ENCODE results near the gene BCL2. TPM values are rescaled to one million over a fixed set of nuclear protein-coding genes. Genes with fewer than 3 reads are reported as not detected.
"Not testable (repeated sequence)": the region's sequence is repeated elsewhere in the genome, so short reads cannot be mapped to it uniquely, and the experiment has no call there.

BCL2 gene
- total RNA-seq, 4 donors from 2014 or later: 16.2 to 54.5 (median 20.7) TPM

GRCh38 chr18:63195326-63196159, 124.0 kb downstream of the BCL2 start:
- Histone ChIP-seq H3K4me3 (no peak overlapping the region), H3K27me3 (no peaks in the 10 kb centered on the region), H3K4me1 (peaks cover 0 to 13% (median 4%) of the 10 kb centered on the region in 4 donors), H3K9me3 (no peaks in the 10 kb centered on the region), H3K27ac (peak overlapping the region in 2 of 4 donors; percentile 25 to 63), H3K36me3 (no peaks in the 10 kb centered on the region)
- no peak for TF ChIP-seq CTCF (IDR thresholded peaks at IDR 0.05)
- no peak for TF ChIP-seq POLR2A (IDR thresholded peaks at IDR 0.05)
- no peak for DNase-seq

GRCh38 chr18:63192885-63193349, 126.7 kb downstream of the BCL2 start:
- H3K9me3 ChIP-seq: no peaks in the 10 kb centered on the region
- H3K27me3 ChIP-seq: no peaks in the 10 kb centered on the region
- no peak for DNase-seq
- H3K4me1 ChIP-seq: peaks cover 0 to 13% (median 3%) of the 10 kb centered on the region in 4 donors
- no peak overlapping the region for H3K27ac ChIP-seq
- TF ChIP-seq CTCF (IDR thresholded peaks at IDR 0.05) (no peak), POLR2A (IDR thresholded peaks at IDR 0.05) (no peak)
- H3K4me3 ChIP-seq: no peak overlapping the region
- no peaks in the 10 kb centered on the region for H3K36me3 ChIP-seq

- DNase-seq: no peak
- peaks cover 0 to 9% (median 2%) of the 10 kb centered on the region in 4 donors for H3K4me1 ChIP-seq
- H3K27ac ChIP-seq: no peak overlapping the region
- no peaks in the 10 kb centered on the region for H3K9me3 ChIP-seq
- H3K27me3 ChIP-seq: no peaks in the 10 kb centered on the region
- no peaks in the 10 kb centered on the region for H3K36me3 ChIP-seq
- no peak for TF ChIP-seq CTCF (IDR thresholded peaks at IDR 0.05)
- no peak for TF ChIP-seq POLR2A (IDR thresholded peaks at IDR 0.05)
- H3K4me3 ChIP-seq: no peak overlapping the region
These were observed 127.3 kb downstream of the BCL2 start for GRCh38 chr18:63192126-63192884.

- no peaks in the 10 kb centered on the region for H3K27me3 ChIP-seq
- no peaks in the 10 kb centered on the region for H3K36me3 ChIP-seq
- H3K27ac ChIP-seq: no peak overlapping the region
- no peak for TF ChIP-seq POLR2A (IDR thresholded peaks at IDR 0.05)
- TF ChIP-seq CTCF (IDR thresholded peaks at IDR 0.05): no peak
- no peak for DNase-seq
- H3K4me1 ChIP-seq: peaks cover 0 to 11% (median 4%) of the 10 kb centered on the region in 4 donors
- no peak overlapping the region for H3K4me3 ChIP-seq
- H3K9me3 ChIP-seq: no peaks in the 10 kb centered on the region
These were observed 128.2 kb downstream of the BCL2 start for GRCh38 chr18:63191413-63191812.

- H3K27me3 ChIP-seq, H3K36me3 ChIP-seq, H3K4me3 ChIP-seq, DNase-seq, H3K9me3 ChIP-seq, H3K27ac ChIP-seq: not testable (repeated sequence)
- peaks cover 0 to 13% (median 6%) of the 10 kb centered on the region in 4 donors for H3K4me1 ChIP-seq
These were observed 128.7 kb downstream of the BCL2 start for GRCh38 chr18:63190838-63191237.

GRCh38 chr18:63189817-63190216, 129.8 kb downstream of the BCL2 start:
- no peaks in the 10 kb centered on the region for H3K27me3 ChIP-seq
- H3K9me3 ChIP-seq: no peaks in the 10 kb centered on the region
- no peak for DNase-seq
- TF ChIP-seq POLR2A (IDR thresholded peaks at IDR 0.05) (no peak), CTCF (IDR thresholded peaks at IDR 0.05) (no peak)
- H3K27ac ChIP-seq: no peak overlapping the region
- peaks cover 0 to 15% (median 4%) of the 10 kb centered on the region in 4 donors for H3K4me1 ChIP-seq
- H3K4me3 ChIP-seq: no peak overlapping the region
- H3K36me3 ChIP-seq: no peaks in the 10 kb centered on the region

Data from Peyer's patch (tissue), 4 donors.